Keratinocyte (primary cell): ENCODE results near the gene ROCK1.

Experiments used
- CTCF ChIP-seq, 3 experiments: IDR thresholded peaks in 1 of 3; conservative IDR thresholded peaks in 1 of 3; optimal IDR thresholded peaks in 1 of 3; 2 replicates in 2 of 3; 3 replicates in 1 of 3; pipeline versions ENCODE3 to v1.5.1; 2011; ENCODE audit warnings: low read length in 3 of 3, mild to moderate bottlenecking in 3 of 3, moderate library complexity in 2 of 3, control low read depth in 1 of 3, inconsistent platforms in 1 of 3; ENCODE audit not compliant: insufficient read depth in 2 of 3; ENCODE audit errors: extremely low read depth in 1 of 3
- EZH2 ChIP-seq: IDR thresholded peaks from one replicate; pipeline ENCODE4 v1.6.1; 2012; ENCODE audit warnings: inconsistent platforms, mild to moderate bottlenecking, low read length, moderate library complexity

- TF ChIP-seq CTCF (optimal IDR thresholded peaks at IDR 0.05 in 1 of 3, IDR thresholded peaks at IDR 0.05 in 1 of 3, conservative IDR thresholded peaks at IDR 0.05 in 1 of 3; ENCODE audit: extremely low read depth in 1 of 3, insufficient read depth in 2 of 3, low read length in 3 of 3), result no peak
- TF ChIP-seq EZH2, result no peak
Observed at GRCh38 chr18:21040466-21040865, 71.1 kb downstream of the ROCK1 start.
